Natural killer cell treated with Interleukin-12 subunit alpha and Interleukin-12 subunit beta and Interleukin-15 and Interleukin-18, amount 100 ng/mL, for 72 hours (primary cell): Measurements from ENCODE around the gene CLASRP. TPM values are rescaled to one million over a fixed set of nuclear protein-coding genes. Genes with fewer than 3 reads are reported as not detected.

Experiments
- ATAC-seq, 2 donors: fragments of 150-1000 bp; cut with Tn5 transposase in 1 of 2; sonication (Bioruptor Pico), chemical (Tn5 transposase) in 1 of 2; 2 replicates each; pipeline ENCODE4 v1.10.0; 2021
- DNase-seq: peaks from one replicate; pipeline ENCODE4 v3.0.0; 2022; ENCODE audit warnings: low spot score
- H3K27ac Mint-ChIP-seq, 2 donors: 1 replicate in 1 of 2; 2 replicates in 1 of 2; pipeline ENCODE4 v1.8.0; 2022; ENCODE audit warnings: mixed read lengths in 2 of 2, mild to moderate bottlenecking in 1 of 2, moderate library complexity in 1 of 2
- H3K27me3 Mint-ChIP-seq, 2 donors: 1 replicate in 1 of 2; 2 replicates in 1 of 2; pipeline ENCODE4 v1.8.0; 2022; ENCODE audit warnings: mixed read lengths in 2 of 2
- H3K36me3 Mint-ChIP-seq: one replicate; pipeline ENCODE4 v1.8.0; 2022; ENCODE audit warnings: mixed read lengths
- H3K4me1 Mint-ChIP-seq, 2 donors: 1 replicate in 1 of 2; 2 replicates in 1 of 2; pipeline ENCODE4 v1.8.0; 2022; ENCODE audit warnings: low read depth in 2 of 2, mixed read lengths in 2 of 2, mild to moderate bottlenecking in 1 of 2
- H3K4me3 Mint-ChIP-seq: one replicate; pipeline ENCODE4 v1.8.0; 2022; ENCODE audit warnings: mixed read lengths
- H3K9me3 Mint-ChIP-seq: 2 replicates; pipeline ENCODE4 v1.8.0; 2022; ENCODE audit warnings: mixed read lengths
- total RNA-seq, 2 donors: library from RNA; stranded (reverse); gene quantifications; one replicate each; pipeline ENCODE4 v1.2.3, GENCODE V29; 2022

CLASRP gene
- total RNA-seq, 2 donors from 2014 or later, result 84.1 to 147 TPM

GRCh38 chr19:45037393-45038169 lies 1.3 kb upstream of the CLASRP start:
- H3K36me3 Mint-ChIP-seq, result peaks cover 23% of the 10 kb centered on the region
- H3K27ac Mint-ChIP-seq, result peak overlapping the region in 1 of 2 donors; percentile 96
- H3K4me3 Mint-ChIP-seq, result peak overlapping the region; percentile 99
- H3K9me3 Mint-ChIP-seq, result no peaks in the 10 kb centered on the region
- ATAC-seq (no peak), DNase-seq (no peak)
- H3K27me3 Mint-ChIP-seq, result no peaks in the 10 kb centered on the region
- peaks cover 26 to 33% of the 10 kb centered on the region in 2 donors for H3K4me1 Mint-ChIP-seq

GRCh38 chr19:45040059-45040771 lies 1.4 kb downstream of the CLASRP start:
- Mint-ChIP-seq H3K36me3 (peaks cover 18% of the 10 kb centered on the region), H3K27me3 (no peaks in the 10 kb centered on the region), H3K4me1 (peaks cover 32 to 36% of the 10 kb centered on the region in 2 donors), H3K9me3 (no peaks in the 10 kb centered on the region), H3K4me3 (peak overlapping the region; percentile 99), H3K27ac (peak overlapping the region; percentile 89 to 96)
- DNase-seq (no peak), ATAC-seq (no peak)

- DNase-seq (no peak), ATAC-seq (no peak)
- H3K4me3 Mint-ChIP-seq, result peak overlapping the region; percentile 67
- no peaks in the 10 kb centered on the region for H3K9me3 Mint-ChIP-seq
- H3K27me3 Mint-ChIP-seq, result no peaks in the 10 kb centered on the region
- peaks cover 41 to 44% of the 10 kb centered on the region in 2 donors for H3K4me1 Mint-ChIP-seq
- peak overlapping the region; percentile 24 to 47 for H3K27ac Mint-ChIP-seq
- peaks cover 21% of the 10 kb centered on the region for H3K36me3 Mint-ChIP-seq
These were observed 2.3 kb downstream of the CLASRP start for GRCh38 chr19:45041125-45041524.

GRCh38 chr19:45045671-45046353 lies 7.0 kb downstream of the CLASRP start:
- no peak overlapping the region for H3K4me3 Mint-ChIP-seq
- peaks cover 50% of the 10 kb centered on the region in 2 donors for H3K4me1 Mint-ChIP-seq
- DNase-seq, result no peak
- ATAC-seq, result no peak
- H3K27me3 Mint-ChIP-seq, result no peaks in the 10 kb centered on the region
- H3K27ac Mint-ChIP-seq, result peak overlapping the region; percentile 66 to 82
- H3K9me3 Mint-ChIP-seq, result no peaks in the 10 kb centered on the region
- peaks cover 14% of the 10 kb centered on the region for H3K36me3 Mint-ChIP-seq

GRCh38 chr19:45046355-45046754 lies 7.5 kb downstream of the CLASRP start:
- H3K4me3 Mint-ChIP-seq, result no peak overlapping the region
- no peaks in the 10 kb centered on the region for H3K27me3 Mint-ChIP-seq
- peaks cover 48 to 50% of the 10 kb centered on the region in 2 donors for H3K4me1 Mint-ChIP-seq
- no peak for DNase-seq
- no peak for ATAC-seq
- peak overlapping the region; percentile 66 to 82 for H3K27ac Mint-ChIP-seq
- no peaks in the 10 kb centered on the region for H3K9me3 Mint-ChIP-seq
- peaks cover 12% of the 10 kb centered on the region for H3K36me3 Mint-ChIP-seq

DNA sequence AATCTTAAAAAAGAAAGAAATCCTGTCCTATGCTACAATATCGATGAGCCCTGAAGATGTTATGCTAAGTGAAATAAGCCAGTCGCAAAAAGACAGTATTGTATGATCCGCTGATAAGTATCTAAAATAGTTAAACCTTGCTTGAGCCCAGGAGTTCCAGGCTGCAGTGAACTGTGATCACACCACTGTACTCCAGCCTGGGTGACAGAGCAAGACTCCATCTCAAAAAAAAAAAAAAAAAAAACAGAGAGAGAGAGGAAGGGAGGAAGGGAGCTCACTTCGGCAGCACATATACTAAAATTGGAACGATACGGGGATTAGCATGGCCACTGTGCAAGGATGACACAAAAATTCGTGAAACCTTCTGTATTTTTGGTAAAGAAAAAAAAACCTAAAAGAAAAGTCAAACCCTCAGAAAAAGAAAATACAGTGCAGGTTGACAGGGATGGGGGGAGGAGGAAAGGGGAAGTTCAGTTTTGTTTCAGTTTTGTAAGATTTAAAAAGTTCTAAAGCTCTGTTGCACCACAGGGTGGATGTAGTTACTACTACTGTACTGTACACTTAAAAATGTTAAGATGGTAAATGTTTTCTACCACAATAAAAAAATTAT lies 8.4 kb downstream of the CLASRP start:
- DNase-seq (no peak), ATAC-seq (no peak)
- Mint-ChIP-seq H3K27ac (peak overlapping the region; percentile 66 to 82), H3K36me3 (peaks cover 5% of the 10 kb centered on the region), H3K4me3 (peak overlapping the region; percentile 15), H3K4me1 (peaks cover 40 to 47% of the 10 kb centered on the region in 2 donors), H3K9me3 (no peaks in the 10 kb centered on the region), H3K27me3 (no peaks in the 10 kb centered on the region)

GRCh38 chr19:45049073-45049736 lies 10.4 kb downstream of the CLASRP start:
- Mint-ChIP-seq H3K9me3 (no peaks in the 10 kb centered on the region), H3K36me3 (peaks cover 5% of the 10 kb centered on the region), H3K27me3 (no peaks in the 10 kb centered on the region), H3K4me1 (peaks cover 40 to 47% of the 10 kb centered on the region in 2 donors), H3K27ac (peak overlapping the region in 1 of 2 donors; percentile 49), H3K4me3 (no peak overlapping the region)
- no peak for DNase-seq
- ATAC-seq, result no peak

DNA sequence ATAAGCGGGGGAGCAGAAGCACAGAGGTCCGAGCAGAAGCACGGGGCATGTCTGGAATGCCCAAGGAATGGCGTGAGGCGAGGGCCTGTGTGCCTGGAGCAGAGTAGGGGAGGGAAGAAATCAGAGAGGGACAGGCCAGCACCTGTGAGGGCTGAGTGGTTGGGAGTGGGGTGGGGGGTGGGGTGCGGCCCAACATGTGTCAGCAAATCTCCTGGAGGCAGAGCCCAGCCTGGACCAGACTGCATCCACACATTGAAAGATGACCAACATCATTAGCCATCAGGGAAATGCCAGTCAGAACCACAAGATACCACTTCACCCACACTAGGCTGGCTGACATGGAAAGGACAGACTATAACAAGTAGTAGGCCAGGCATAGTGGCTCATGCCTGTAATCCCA lies 11.2 kb downstream of the CLASRP start:
- H3K27me3 Mint-ChIP-seq, result no peaks in the 10 kb centered on the region
- H3K36me3 Mint-ChIP-seq, result peaks cover 5% of the 10 kb centered on the region
- peak overlapping the region in 1 of 2 donors; percentile 49 for H3K27ac Mint-ChIP-seq
- H3K9me3 Mint-ChIP-seq, result no peaks in the 10 kb centered on the region
- H3K4me1 Mint-ChIP-seq, result peaks cover 36 to 46% of the 10 kb centered on the region in 2 donors
- ATAC-seq (no peak), DNase-seq (no peak)
- H3K4me3 Mint-ChIP-seq, result no peak overlapping the region

DNA sequence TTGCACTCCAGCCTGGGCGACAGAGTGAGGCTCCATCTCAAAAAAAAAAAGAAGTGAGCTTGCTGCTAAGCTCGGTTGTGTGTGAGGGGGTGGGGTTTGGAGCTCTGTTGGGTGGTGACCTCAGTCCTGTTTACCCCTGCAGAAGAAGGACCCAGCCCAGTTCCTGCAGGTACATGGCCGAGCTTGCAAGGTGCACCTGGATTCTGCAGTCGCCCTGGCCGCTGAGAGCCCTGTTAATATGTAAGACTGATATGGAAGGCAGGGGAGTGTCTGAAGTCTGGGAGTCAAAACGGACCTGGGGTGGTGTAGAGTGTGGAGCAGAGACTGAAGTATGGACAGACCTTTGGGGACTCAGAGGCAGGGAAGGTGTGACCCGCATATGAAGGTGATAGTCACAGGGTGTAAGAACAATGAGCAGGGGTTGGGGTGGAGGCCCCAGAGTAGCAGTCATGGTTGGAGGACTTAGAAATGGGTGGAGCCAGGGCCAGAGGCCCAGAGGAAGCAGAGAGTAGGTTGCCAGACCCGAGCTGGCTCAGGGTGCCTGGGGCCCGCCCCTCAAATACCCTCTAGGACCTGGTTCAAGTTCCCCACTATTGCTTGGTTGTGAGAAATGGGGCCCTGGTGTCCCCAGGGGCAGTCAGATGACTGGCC lies 13.2 kb downstream of the CLASRP start:
- Mint-ChIP-seq H3K27ac (no peak overlapping the region), H3K4me3 (no peak overlapping the region), H3K36me3 (no peaks in the 10 kb centered on the region), H3K4me1 (peaks cover 16 to 29% of the 10 kb centered on the region in 2 donors), H3K27me3 (no peaks in the 10 kb centered on the region), H3K9me3 (no peaks in the 10 kb centered on the region)
- ATAC-seq (no peak), DNase-seq (no peak)

GRCh38 chr19:45056831-45057230 lies 18.0 kb downstream of the CLASRP start:
- Mint-ChIP-seq H3K4me1 (peaks cover 5 to 21% of the 10 kb centered on the region in 2 donors), H3K36me3 (peaks cover 5% of the 10 kb centered on the region), H3K4me3 (no peak overlapping the region), H3K27ac (no peak overlapping the region), H3K27me3 (no peaks in the 10 kb centered on the region), H3K9me3 (no peaks in the 10 kb centered on the region)
- ATAC-seq, result no peak
- no peak for DNase-seq

DNA sequence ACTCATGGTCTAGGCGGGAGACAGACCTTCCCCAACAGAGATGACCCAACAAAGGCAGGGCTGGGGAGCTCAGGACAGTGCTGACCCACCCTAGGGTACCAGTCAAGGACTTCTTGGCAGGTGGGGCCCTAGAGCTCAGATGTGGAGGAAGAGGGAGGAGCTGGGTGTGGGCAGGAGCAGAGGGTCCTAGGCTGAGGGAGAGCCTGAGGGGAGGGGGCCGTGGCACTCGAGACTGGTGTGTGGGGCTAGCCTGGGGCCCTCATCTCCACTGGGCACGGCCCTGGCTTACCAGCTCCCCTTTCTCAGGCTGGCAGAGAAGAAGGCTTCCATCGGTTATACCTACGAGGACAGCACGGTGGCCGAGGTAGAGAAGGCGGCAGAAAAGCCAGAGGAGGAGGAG lies 18.6 kb downstream of the CLASRP start:
- Mint-ChIP-seq H3K4me3 (no peak overlapping the region), H3K27ac (no peak overlapping the region), H3K9me3 (no peaks in the 10 kb centered on the region), H3K4me1 (peaks cover 5 to 17% of the 10 kb centered on the region in 2 donors), H3K27me3 (no peaks in the 10 kb centered on the region), H3K36me3 (peaks cover 5% of the 10 kb centered on the region)
- DNase-seq (no peak), ATAC-seq (no peak)

GRCh38 chr19:45058622-45059159 lies 19.8 kb downstream of the CLASRP start:
- Mint-ChIP-seq H3K4me1 (peaks cover 5 to 17% of the 10 kb centered on the region in 2 donors), H3K27ac (no peak overlapping the region), H3K4me3 (no peak overlapping the region), H3K27me3 (no peaks in the 10 kb centered on the region), H3K9me3 (no peaks in the 10 kb centered on the region), H3K36me3 (peaks cover 5% of the 10 kb centered on the region)
- ATAC-seq, result no peak
- no peak for DNase-seq
